ENCODE results near the gene PATJ. TPM values are rescaled to one million over a fixed set of nuclear protein-coding genes. Genes with fewer than 3 reads are reported as not detected.

Gene PATJ
- total RNA-seq, 2 experiments from 2014 or later: 14.8 to 16.4 TPM

GRCh38 chr1:62022382-62022983 is 280.2 kb downstream of the PATJ start:
- Mint-ChIP-seq H3K27me3 (no peaks in the 10 kb centered on the region), H3K27ac (no peak overlapping the region), H3K36me3 (ENCODE audit: low read depth) (no peaks in the 10 kb centered on the region), H3K9me3 (no peaks in the 10 kb centered on the region), H3K4me1 (no peaks in the 10 kb centered on the region), H3K4me3 (no peak overlapping the region)
- ChIA-PET POLR2A (no interaction called here), CTCF (no interaction called here)
- DNase-seq: no peak

- no peak overlapping the region for H3K27ac Mint-ChIP-seq
- DNase-seq: no peak
- ChIA-PET POLR2A (no interaction called here), CTCF (interaction anchor here (0.7 kb wide), 1 partner anchor 453 kb away, joined by 3 read pairs; no protein-coding TSS in a partner anchor)
- H3K27me3 Mint-ChIP-seq: no peaks in the 10 kb centered on the region
- H3K4me3 Mint-ChIP-seq: no peak overlapping the region
- H3K4me1 Mint-ChIP-seq: no peaks in the 10 kb centered on the region
- H3K36me3 Mint-ChIP-seq (ENCODE audit: low read depth): peaks cover 1% of the 10 kb centered on the region
- peaks cover 3% of the 10 kb centered on the region for H3K9me3 Mint-ChIP-seq
Observed at GRCh38 chr1:62024690-62025089, 282.4 kb downstream of the PATJ start.

- CTCF ChIA-PET: no interaction called here
- POLR2A ChIA-PET: no interaction called here
- H3K4me1 Mint-ChIP-seq: no peaks in the 10 kb centered on the region
- H3K4me3 Mint-ChIP-seq: no peak overlapping the region
- H3K36me3 Mint-ChIP-seq (ENCODE audit: low read depth): peaks cover 1% of the 10 kb centered on the region
- H3K9me3 Mint-ChIP-seq: peaks cover 3% of the 10 kb centered on the region
- no peak overlapping the region for H3K27ac Mint-ChIP-seq
- no peaks in the 10 kb centered on the region for H3K27me3 Mint-ChIP-seq
- DNase-seq: no peak
Observed at GRCh38 chr1:62025154-62025553, 282.9 kb downstream of the PATJ start.

GRCh38 chr1:62025892-62026291 is 283.6 kb downstream of the PATJ start:
- Mint-ChIP-seq H3K9me3 (peaks cover 3% of the 10 kb centered on the region), H3K27me3 (no peaks in the 10 kb centered on the region)
- CTCF ChIA-PET: no interaction called here

GRCh38 chr1:62029704-62030103 is 287.4 kb downstream of the PATJ start:
- Mint-ChIP-seq H3K27me3 (no peaks in the 10 kb centered on the region), H3K36me3 (ENCODE audit: low read depth) (peaks cover 1% of the 10 kb centered on the region), H3K27ac (no peak overlapping the region), H3K9me3 (peaks cover 3% of the 10 kb centered on the region), H3K4me1 (no peaks in the 10 kb centered on the region), H3K4me3 (no peak overlapping the region)
- DNase-seq: no peak
- ChIA-PET POLR2A (no interaction called here), CTCF (no interaction called here)

More at GRCh38 chr1:62025892-62026291, 283.6 kb downstream of the PATJ start:
- H3K36me3 Mint-ChIP-seq (ENCODE audit: low read depth): peaks cover 1% of the 10 kb centered on the region
- no peaks in the 10 kb centered on the region for H3K4me1 Mint-ChIP-seq
- POLR2A ChIA-PET: no interaction called here
- no peak for DNase-seq
- H3K4me3 Mint-ChIP-seq: no peak overlapping the region
- H3K27ac Mint-ChIP-seq: no peak overlapping the region

GRCh38 chr1:62034790-62035189 is 292.5 kb downstream of the PATJ start:
- Mint-ChIP-seq H3K27ac (no peak overlapping the region), H3K4me3 (no peak overlapping the region), H3K36me3 (ENCODE audit: low read depth) (no peaks in the 10 kb centered on the region), H3K27me3 (no peaks in the 10 kb centered on the region), H3K9me3 (no peaks in the 10 kb centered on the region), H3K4me1 (no peaks in the 10 kb centered on the region)
- DNase-seq: no peak
- ChIA-PET POLR2A (no interaction called here), CTCF (interaction anchor here (0.6 kb wide), 1 partner anchor 25 kb away, joined by 3 read pairs; no protein-coding TSS in a partner anchor)

GRCh38 chr1:62037274-62037673 is 295.0 kb downstream of the PATJ start:
- Mint-ChIP-seq H3K9me3 (no peaks in the 10 kb centered on the region), H3K36me3 (ENCODE audit: low read depth) (no peaks in the 10 kb centered on the region), H3K27me3 (no peaks in the 10 kb centered on the region), H3K4me1 (no peaks in the 10 kb centered on the region), H3K4me3 (no peak overlapping the region), H3K27ac (no peak overlapping the region)
- ChIA-PET POLR2A (no interaction called here), CTCF (interaction anchor here (0.6 kb wide), 1 partner anchor 94 kb away, joined by 3 read pairs; no protein-coding TSS in a partner anchor)
- DNase-seq: no peak

GRCh38 chr1:62038594-62039284 is 296.5 kb downstream of the PATJ start:
- H3K4me1 Mint-ChIP-seq: no peaks in the 10 kb centered on the region
- H3K36me3 Mint-ChIP-seq (ENCODE audit: low read depth): no peaks in the 10 kb centered on the region
- DNase-seq: no peak
- no peaks in the 10 kb centered on the region for H3K27me3 Mint-ChIP-seq
- ChIA-PET POLR2A (no interaction called here), CTCF (interaction anchor here (0.6 kb wide), 1 partner anchor 642 kb away, joined by 3 read pairs; no protein-coding TSS in a partner anchor)
- H3K9me3 Mint-ChIP-seq: no peaks in the 10 kb centered on the region
- no peak overlapping the region for H3K27ac Mint-ChIP-seq
- no peak overlapping the region for H3K4me3 Mint-ChIP-seq

- H3K27ac Mint-ChIP-seq: no peak overlapping the region
- H3K36me3 Mint-ChIP-seq (ENCODE audit: low read depth): peaks cover 2% of the 10 kb centered on the region
- H3K4me3 Mint-ChIP-seq: no peak overlapping the region
- no peaks in the 10 kb centered on the region for H3K27me3 Mint-ChIP-seq
- no peaks in the 10 kb centered on the region for H3K4me1 Mint-ChIP-seq
- no peak for DNase-seq
- ChIA-PET POLR2A (no interaction called here), CTCF (no interaction called here)
- H3K9me3 Mint-ChIP-seq: no peaks in the 10 kb centered on the region
Observed at GRCh38 chr1:62040450-62040849, 298.2 kb downstream of the PATJ start.

GRCh38 chr1:62040973-62041372 is 298.7 kb downstream of the PATJ start:
- no peaks in the 10 kb centered on the region for H3K4me1 Mint-ChIP-seq
- POLR2A ChIA-PET: no interaction called here
- no peaks in the 10 kb centered on the region for H3K9me3 Mint-ChIP-seq
- CTCF ChIA-PET: interaction anchor here (0.6 kb wide), 1 partner anchor 13 kb away, joined by 6 read pairs; no protein-coding TSS in a partner anchor
- H3K27ac Mint-ChIP-seq: no peak overlapping the region
- peaks cover 2% of the 10 kb centered on the region for H3K36me3 Mint-ChIP-seq (ENCODE audit: low read depth)
- H3K27me3 Mint-ChIP-seq: no peaks in the 10 kb centered on the region
- no peak overlapping the region for H3K4me3 Mint-ChIP-seq
- no peak for DNase-seq

GRCh38 chr1:62043154-62043553 is 300.9 kb downstream of the PATJ start:
- Mint-ChIP-seq H3K27ac (no peak overlapping the region), H3K4me3 (no peak overlapping the region), H3K4me1 (no peaks in the 10 kb centered on the region), H3K9me3 (no peaks in the 10 kb centered on the region), H3K27me3 (no peaks in the 10 kb centered on the region), H3K36me3 (ENCODE audit: low read depth) (peaks cover 2% of the 10 kb centered on the region)
- ChIA-PET POLR2A (no interaction called here), CTCF (no interaction called here)
- no peak for DNase-seq

- Mint-ChIP-seq H3K36me3 (ENCODE audit: low read depth) (peaks cover 2% of the 10 kb centered on the region), H3K4me3 (no peak overlapping the region), H3K27ac (no peak overlapping the region), H3K27me3 (no peaks in the 10 kb centered on the region), H3K4me1 (peaks cover under 1% of the 10 kb centered on the region), H3K9me3 (no peaks in the 10 kb centered on the region)
- POLR2A ChIA-PET: no interaction called here
- CTCF ChIA-PET: interaction anchor here (1.0 kb wide), 1 partner anchor 79 kb away, joined by 3 read pairs; no protein-coding TSS in a partner anchor
- no peak for DNase-seq
Observed at GRCh38 chr1:62045574-62045973, 303.3 kb downstream of the PATJ start.

- CTCF ChIA-PET: no interaction called here
- H3K27me3 Mint-ChIP-seq: no peaks in the 10 kb centered on the region
Observed at GRCh38 chr1:62046927-62047326, 304.6 kb downstream of the PATJ start.

GRCh38 chr1:62050165-62050564 is 307.9 kb downstream of the PATJ start:
- POLR2A ChIA-PET: no interaction called here

More at GRCh38 chr1:62046927-62047326, 304.6 kb downstream of the PATJ start:
- Mint-ChIP-seq H3K4me1 (peaks cover 4% of the 10 kb centered on the region), H3K9me3 (no peaks in the 10 kb centered on the region), H3K4me3 (no peak overlapping the region), H3K36me3 (ENCODE audit: low read depth) (peaks cover 2% of the 10 kb centered on the region), H3K27ac (no peak overlapping the region)
- DNase-seq: no peak
- POLR2A ChIA-PET: no interaction called here

More at GRCh38 chr1:62050165-62050564, 307.9 kb downstream of the PATJ start:
- no peaks in the 10 kb centered on the region for H3K36me3 Mint-ChIP-seq (ENCODE audit: low read depth)
- CTCF ChIA-PET: no interaction called here
- H3K4me3 Mint-ChIP-seq: no peak overlapping the region
- H3K4me1 Mint-ChIP-seq: peaks cover 4% of the 10 kb centered on the region
- DNase-seq: no peak
- H3K27me3 Mint-ChIP-seq: no peaks in the 10 kb centered on the region
- H3K27ac Mint-ChIP-seq: no peak overlapping the region
- H3K9me3 Mint-ChIP-seq: no peaks in the 10 kb centered on the region
